ENCODE results near the gene TMEM86B. TPM values are rescaled to one million over a fixed set of nuclear protein-coding genes. Genes with fewer than 3 reads are reported as not detected.

The TMEM86B gene
- total RNA-seq, 6 donors from 2014 or later: 2.0 to 10.5 (median 4.8) TPM

- Histone ChIP-seq H3K27ac (no peak overlapping the region), H3K27me3 (no peaks in the 10 kb centered on the region), H3K4me3 (no peak overlapping the region), H3K4me1 (peaks cover 0 to 5% (median 0%) of the 10 kb centered on the region in 4 donors), H3K36me3 (no peaks in the 10 kb centered on the region), H3K9me3 (no peaks in the 10 kb centered on the region)
- 60 to 63% methylated on average over 15 of the region's 15 CpGs for WGBS, 2 donors
- peak in 1 of 2 donors; percentile 25 for DNase-seq
- ATAC-seq (ENCODE audit: low FRiP score in 2 of 2): peak in 1 of 2 donors; percentile 94
- no peak for TF ChIP-seq EP300 (IDR thresholded peaks at IDR 0.05)
- no peak for TF ChIP-seq POLR2AphosphoS5 (IDR thresholded peaks at IDR 0.05)
- no peak for TF ChIP-seq CTCF (IDR thresholded peaks at IDR 0.05)
- TF ChIP-seq POLR2A (IDR thresholded peaks at IDR 0.05): no peak
Measured at GRCh38 chr19:55189403-55189835, 39.1 kb downstream of the TMEM86B start.

GRCh38 chr19:55188625-55189024 lies 39.9 kb downstream of the TMEM86B start:
- Histone ChIP-seq H3K27me3 (no peaks in the 10 kb centered on the region), H3K4me1 (peaks cover 0 to 5% (median 0%) of the 10 kb centered on the region in 4 donors), H3K9me3 (no peaks in the 10 kb centered on the region), H3K36me3 (no peaks in the 10 kb centered on the region), H3K4me3 (no peak overlapping the region), H3K27ac (no peak overlapping the region)
- no peak for TF ChIP-seq CTCF (IDR thresholded peaks at IDR 0.05)
- no peak for ATAC-seq (ENCODE audit: low FRiP score in 2 of 2)
- no peak for DNase-seq
- WGBS, 2 donors: 51 to 53% methylated on average over 7 to 8 of the region's 8 CpGs

- TF ChIP-seq CTCF (IDR thresholded peaks at IDR 0.05) (no peak), POLR2A (IDR thresholded peaks at IDR 0.05) (no peak), EP300 (IDR thresholded peaks at IDR 0.05) (no peak), POLR2AphosphoS5 (IDR thresholded peaks at IDR 0.05) (no peak)
- peaks cover 0 to 11% (median 4%) of the 10 kb centered on the region in 4 donors for H3K27me3 ChIP-seq
- peaks cover 0 to 5% (median 0%) of the 10 kb centered on the region in 4 donors for H3K4me1 ChIP-seq
- H3K36me3 ChIP-seq: no peaks in the 10 kb centered on the region
- no peak overlapping the region for H3K4me3 ChIP-seq
- peak in 1 of 2 donors; percentile 36 for ATAC-seq (ENCODE audit: low FRiP score in 2 of 2)
- no peak for DNase-seq
- 75 to 78% methylated on average over 7 to 12 of the region's 12 CpGs for WGBS, 2 donors
- no peaks in the 10 kb centered on the region for H3K9me3 ChIP-seq
- no peak overlapping the region for H3K27ac ChIP-seq
Measured at GRCh38 chr19:55186080-55186479, 42.5 kb downstream of the TMEM86B start.

GRCh38 chr19:55181740-55182139 lies 46.8 kb downstream of the TMEM86B start:
- Histone ChIP-seq H3K27ac (no peak overlapping the region), H3K27me3 (peaks cover 0 to 50% (median 26%) of the 10 kb centered on the region in 4 donors), H3K4me3 (no peak overlapping the region), H3K36me3 (no peaks in the 10 kb centered on the region), H3K4me1 (peaks cover 10 to 17% (median 14%) of the 10 kb centered on the region in 4 donors), H3K9me3 (peaks cover 0 to 3% (median 0%) of the 10 kb centered on the region in 4 donors)
- WGBS, 2 donors: 66 to 88% methylated on average over 4 to 19 of the region's 20 CpGs
- DNase-seq (no peak), ATAC-seq (ENCODE audit: low FRiP score in 2 of 2) (no peak)
- TF ChIP-seq POLR2AphosphoS5 (IDR thresholded peaks at IDR 0.05) (no peak), POLR2A (IDR thresholded peaks at IDR 0.05) (no peak), EP300 (IDR thresholded peaks at IDR 0.05) (no peak), CTCF (IDR thresholded peaks at IDR 0.05) (no peak)
